ENCODE results near the gene BHLHE40.

DNA sequence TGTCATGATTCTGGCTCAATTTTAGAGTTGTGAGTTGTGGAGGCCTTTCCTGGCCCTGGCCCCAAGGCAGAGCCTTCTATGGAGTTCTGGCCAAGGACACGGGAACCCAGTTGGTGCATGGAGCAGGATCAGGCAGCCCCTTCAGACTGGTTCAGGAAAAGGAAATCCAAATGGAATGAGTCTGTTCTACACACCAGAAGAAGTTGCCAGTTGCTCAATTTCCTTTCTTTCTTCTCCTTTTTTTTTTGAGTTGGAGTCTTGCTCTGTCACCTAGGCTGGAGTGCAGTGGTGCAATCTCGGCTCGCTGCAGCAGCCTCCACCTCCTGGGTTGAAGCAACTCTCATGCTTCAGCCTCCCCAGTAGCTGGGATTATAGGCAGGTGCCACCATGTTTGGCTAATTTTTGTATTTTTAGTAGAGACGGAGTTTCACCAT, 28.9 kb upstream of the BHLHE40 start:
- TF ChIP-seq POLR2AphosphoS5 (IDR thresholded peaks at IDR 0.05; ENCODE audit: low read depth, low read length), result no peak
- no peak for TF ChIP-seq TAF1 (IDR thresholded peaks at IDR 0.05; ENCODE audit: borderline replicate concordance, insufficient read depth, low read length)
- TF ChIP-seq, protein P1, sequence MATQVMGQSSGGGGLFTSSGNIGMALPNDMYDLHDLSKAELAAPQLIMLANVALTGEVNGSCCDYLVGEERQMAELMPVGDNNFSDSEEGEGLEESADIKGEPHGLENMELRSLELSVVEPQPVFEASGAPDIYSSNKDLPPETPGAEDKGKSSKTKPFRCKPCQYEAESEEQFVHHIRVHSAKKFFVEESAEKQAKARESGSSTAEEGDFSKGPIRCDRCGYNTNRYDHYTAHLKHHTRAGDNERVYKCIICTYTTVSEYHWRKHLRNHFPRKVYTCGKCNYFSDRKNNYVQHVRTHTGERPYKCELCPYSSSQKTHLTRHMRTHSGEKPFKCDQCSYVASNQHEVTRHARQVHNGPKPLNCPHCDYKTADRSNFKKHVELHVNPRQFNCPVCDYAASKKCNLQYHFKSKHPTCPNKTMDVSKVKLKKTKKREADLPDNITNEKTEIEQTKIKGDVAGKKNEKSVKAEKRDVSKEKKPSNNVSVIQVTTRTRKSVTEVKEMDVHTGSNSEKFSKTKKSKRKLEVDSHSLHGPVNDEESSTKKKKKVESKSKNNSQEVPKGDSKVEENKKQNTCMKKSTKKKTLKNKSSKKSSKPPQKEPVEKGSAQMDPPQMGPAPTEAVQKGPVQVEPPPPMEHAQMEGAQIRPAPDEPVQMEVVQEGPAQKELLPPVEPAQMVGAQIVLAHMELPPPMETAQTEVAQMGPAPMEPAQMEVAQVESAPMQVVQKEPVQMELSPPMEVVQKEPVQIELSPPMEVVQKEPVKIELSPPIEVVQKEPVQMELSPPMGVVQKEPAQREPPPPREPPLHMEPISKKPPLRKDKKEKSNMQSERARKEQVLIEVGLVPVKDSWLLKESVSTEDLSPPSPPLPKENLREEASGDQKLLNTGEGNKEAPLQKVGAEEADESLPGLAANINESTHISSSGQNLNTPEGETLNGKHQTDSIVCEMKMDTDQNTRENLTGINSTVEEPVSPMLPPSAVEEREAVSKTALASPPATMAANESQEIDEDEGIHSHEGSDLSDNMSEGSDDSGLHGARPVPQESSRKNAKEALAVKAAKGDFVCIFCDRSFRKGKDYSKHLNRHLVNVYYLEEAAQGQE (IDR thresholded peaks at IDR 0.05; ENCODE audit: insufficient read depth in 1 of 2, low read depth in 2 of 2, low read length in 2 of 2), result no peak
